Measurements from ENCODE around the gene SNX2. TPM values are rescaled to one million over a fixed set of nuclear protein-coding genes. Genes with fewer than 3 reads are reported as not detected.

The SNX2 gene
- total RNA-seq, 1 donor from 2014 or later, result 120 TPM

DNA sequence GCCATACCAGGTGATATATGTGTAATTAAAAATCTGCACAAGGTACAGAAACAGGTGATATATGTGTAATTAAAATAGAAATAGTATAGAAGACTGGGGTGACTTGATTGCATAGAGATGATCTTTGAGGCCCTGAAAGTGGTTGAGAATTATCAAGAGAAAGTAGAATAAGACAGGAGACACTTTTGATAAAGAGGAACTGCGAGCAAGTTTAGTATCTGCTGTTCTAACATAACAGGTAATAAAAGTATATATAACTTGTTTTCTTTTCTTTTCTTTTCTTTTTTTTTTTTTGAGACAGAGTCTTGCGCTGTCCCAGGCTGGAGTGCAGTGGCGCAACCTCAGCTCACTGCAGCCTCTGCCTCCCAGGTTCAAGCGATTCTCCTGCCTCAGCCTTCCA is 5.4 kb downstream of the SNX2 start:
- peaks cover 36% of the 10 kb centered on the region for H3K4me1 ChIP-seq
- H3K9me3 ChIP-seq, result peaks cover 4% of the 10 kb centered on the region
- H3K27me3 ChIP-seq (ENCODE audit: low read depth), result no peaks in the 10 kb centered on the region
- H3K36me3 ChIP-seq, result no peaks in the 10 kb centered on the region
- intact Hi-C loops (cut with DNase I), result no loop called here
- no peak overlapping the region for H3K27ac ChIP-seq
- no peak overlapping the region for H3K4me3 ChIP-seq
- TF ChIP-seq, protein P1, sequence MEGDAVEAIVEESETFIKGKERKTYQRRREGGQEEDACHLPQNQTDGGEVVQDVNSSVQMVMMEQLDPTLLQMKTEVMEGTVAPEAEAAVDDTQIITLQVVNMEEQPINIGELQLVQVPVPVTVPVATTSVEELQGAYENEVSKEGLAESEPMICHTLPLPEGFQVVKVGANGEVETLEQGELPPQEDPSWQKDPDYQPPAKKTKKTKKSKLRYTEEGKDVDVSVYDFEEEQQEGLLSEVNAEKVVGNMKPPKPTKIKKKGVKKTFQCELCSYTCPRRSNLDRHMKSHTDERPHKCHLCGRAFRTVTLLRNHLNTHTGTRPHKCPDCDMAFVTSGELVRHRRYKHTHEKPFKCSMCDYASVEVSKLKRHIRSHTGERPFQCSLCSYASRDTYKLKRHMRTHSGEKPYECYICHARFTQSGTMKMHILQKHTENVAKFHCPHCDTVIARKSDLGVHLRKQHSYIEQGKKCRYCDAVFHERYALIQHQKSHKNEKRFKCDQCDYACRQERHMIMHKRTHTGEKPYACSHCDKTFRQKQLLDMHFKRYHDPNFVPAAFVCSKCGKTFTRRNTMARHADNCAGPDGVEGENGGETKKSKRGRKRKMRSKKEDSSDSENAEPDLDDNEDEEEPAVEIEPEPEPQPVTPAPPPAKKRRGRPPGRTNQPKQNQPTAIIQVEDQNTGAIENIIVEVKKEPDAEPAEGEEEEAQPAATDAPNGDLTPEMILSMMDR (IDR thresholded peaks at IDR 0.05), result no peak
- ATAC-seq (no peak), DNase-seq (no peak)

DNA sequence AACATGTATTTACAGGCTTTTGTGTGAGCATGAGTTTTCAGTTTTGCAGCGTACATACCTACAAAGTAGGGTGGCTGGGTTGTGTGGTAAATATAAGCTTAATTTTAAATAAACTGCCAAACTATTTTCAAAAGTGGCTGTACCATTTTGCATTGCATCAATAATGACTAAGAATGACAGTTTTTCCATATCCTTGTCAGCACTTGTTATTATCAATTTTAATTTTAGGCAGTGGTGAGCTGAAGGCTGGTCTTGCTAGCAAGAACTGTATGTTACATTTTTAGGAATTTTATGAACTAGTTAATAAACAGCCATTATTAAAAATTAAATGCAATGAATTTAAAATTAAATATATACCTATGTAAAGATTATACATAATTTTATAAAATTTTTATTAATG is 6.6 kb downstream of the SNX2 start:
- H3K4me1 ChIP-seq, result peaks cover 30% of the 10 kb centered on the region
- H3K9me3 ChIP-seq, result peaks cover 10% of the 10 kb centered on the region
- TF ChIP-seq, protein P1 (IDR thresholded peaks at IDR 0.05), result no peak
- H3K4me3 ChIP-seq, result no peak overlapping the region
- no peak overlapping the region for H3K27ac ChIP-seq
- no peaks in the 10 kb centered on the region for H3K36me3 ChIP-seq
- no peaks in the 10 kb centered on the region for H3K27me3 ChIP-seq (ENCODE audit: low read depth)
- DNase-seq (no peak), ATAC-seq (no peak)
- intact Hi-C loops (cut with DNase I), result no loop called here

DNA sequence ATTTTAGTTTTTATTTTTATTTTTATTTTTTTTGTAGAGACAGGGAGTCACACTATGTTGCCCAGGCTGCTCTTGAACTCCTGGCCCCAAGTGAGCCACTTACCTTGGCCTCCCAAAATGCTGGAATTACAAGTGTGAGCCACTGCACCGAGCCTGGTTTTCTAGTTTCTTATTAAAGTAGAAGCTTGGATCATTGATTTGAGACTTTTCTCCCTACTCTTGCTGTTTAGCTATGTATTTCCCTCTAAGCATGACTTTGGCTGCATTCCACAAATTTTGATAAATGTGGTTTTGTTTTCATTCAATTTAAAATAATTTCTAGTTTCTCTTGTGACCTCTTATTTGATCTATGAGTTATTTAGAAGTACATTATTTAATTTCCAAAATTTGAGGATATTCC is 10.4 kb downstream of the SNX2 start:
- TF ChIP-seq, protein P1 (IDR thresholded peaks at IDR 0.05), result no peak
- Histone ChIP-seq H3K27ac (no peak overlapping the region), H3K36me3 (no peaks in the 10 kb centered on the region), H3K9me3 (peaks cover 10% of the 10 kb centered on the region), H3K4me3 (no peak overlapping the region), H3K4me1 (no peaks in the 10 kb centered on the region), H3K27me3 (ENCODE audit: low read depth) (no peaks in the 10 kb centered on the region)
- DNase-seq, result no peak
- intact Hi-C loops (cut with DNase I), result no loop called here
- no peak for ATAC-seq

DNA sequence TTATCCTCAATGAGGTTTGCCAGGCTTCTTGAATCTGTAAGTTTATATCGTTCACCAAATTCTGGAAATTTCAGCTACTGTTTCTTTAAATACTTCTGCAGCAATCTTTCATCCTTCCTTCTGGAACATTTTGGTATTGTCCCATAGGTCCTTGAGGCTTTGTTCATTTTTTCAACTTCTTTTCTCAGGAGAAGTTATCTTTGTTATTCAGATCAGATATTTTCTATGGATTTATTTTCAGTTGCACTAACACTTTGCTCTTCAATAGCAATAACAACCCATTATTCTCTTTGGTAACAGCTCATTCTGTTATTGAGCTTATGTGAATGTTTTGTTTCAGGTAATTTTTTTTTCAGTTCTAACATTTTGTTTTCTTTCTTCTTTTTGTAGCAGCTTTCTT is 13.5 kb downstream of the SNX2 start:
- Histone ChIP-seq H3K27ac (no peak overlapping the region), H3K27me3 (ENCODE audit: low read depth) (no peaks in the 10 kb centered on the region), H3K4me1 (no peaks in the 10 kb centered on the region), H3K9me3 (peaks cover 10% of the 10 kb centered on the region), H3K36me3 (no peaks in the 10 kb centered on the region), H3K4me3 (no peak overlapping the region)
- ATAC-seq (no peak), DNase-seq (no peak)
- intact Hi-C loops (cut with DNase I), result no loop called here
- TF ChIP-seq, protein P1 (IDR thresholded peaks at IDR 0.05), result no peak

DNA sequence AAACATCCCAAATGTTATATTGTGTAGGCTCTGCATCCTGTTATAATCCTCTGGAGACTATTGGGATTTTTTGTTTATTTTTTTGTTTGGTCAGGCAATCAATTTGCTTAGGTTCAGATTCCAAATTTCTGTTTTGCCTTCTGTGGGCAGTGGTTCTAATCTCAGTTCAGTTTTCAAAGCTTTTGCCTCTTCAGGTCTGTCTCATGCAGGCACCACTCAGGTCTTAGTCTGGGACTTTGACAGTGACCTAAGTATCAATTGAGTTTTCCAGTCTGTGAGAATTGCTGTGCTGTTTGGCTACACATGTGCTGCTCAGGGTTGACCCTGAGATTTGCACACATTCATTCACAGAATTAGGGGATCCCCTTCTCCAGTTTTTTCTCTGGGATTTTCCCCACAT is 14.1 kb downstream of the SNX2 start:
- DNase-seq (no peak), ATAC-seq (no peak)
- intact Hi-C loops (cut with DNase I), result no loop called here
- H3K36me3 ChIP-seq, result no peaks in the 10 kb centered on the region
- no peaks in the 10 kb centered on the region for H3K27me3 ChIP-seq (ENCODE audit: low read depth)
- H3K27ac ChIP-seq, result no peak overlapping the region
- H3K4me3 ChIP-seq, result no peak overlapping the region
- no peaks in the 10 kb centered on the region for H3K4me1 ChIP-seq
- TF ChIP-seq, protein P1 (IDR thresholded peaks at IDR 0.05), result no peak
- H3K9me3 ChIP-seq, result peaks cover 10% of the 10 kb centered on the region
